ENCODE data around the gene CREG2.

DNA sequence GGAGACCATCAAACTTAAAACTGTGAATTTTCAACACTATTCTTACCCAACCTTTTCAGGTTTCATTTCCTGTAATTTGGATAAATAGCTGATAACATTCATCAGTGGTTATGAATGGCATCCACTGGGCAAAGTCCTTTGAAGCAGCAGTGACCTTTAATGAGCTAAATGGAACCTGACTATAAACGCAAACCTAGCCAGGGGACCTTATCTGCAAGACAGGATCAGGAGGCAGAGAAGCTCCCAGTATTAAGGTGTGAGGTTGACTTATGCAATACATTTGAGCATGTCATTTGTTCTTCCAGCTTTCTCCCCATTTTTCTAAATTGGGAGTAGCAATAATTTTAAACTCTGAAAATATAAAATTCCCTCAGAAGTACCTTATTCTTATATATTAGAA, 38.4 kb downstream of the CREG2 start:
- TF ChIP-seq, protein P1, sequence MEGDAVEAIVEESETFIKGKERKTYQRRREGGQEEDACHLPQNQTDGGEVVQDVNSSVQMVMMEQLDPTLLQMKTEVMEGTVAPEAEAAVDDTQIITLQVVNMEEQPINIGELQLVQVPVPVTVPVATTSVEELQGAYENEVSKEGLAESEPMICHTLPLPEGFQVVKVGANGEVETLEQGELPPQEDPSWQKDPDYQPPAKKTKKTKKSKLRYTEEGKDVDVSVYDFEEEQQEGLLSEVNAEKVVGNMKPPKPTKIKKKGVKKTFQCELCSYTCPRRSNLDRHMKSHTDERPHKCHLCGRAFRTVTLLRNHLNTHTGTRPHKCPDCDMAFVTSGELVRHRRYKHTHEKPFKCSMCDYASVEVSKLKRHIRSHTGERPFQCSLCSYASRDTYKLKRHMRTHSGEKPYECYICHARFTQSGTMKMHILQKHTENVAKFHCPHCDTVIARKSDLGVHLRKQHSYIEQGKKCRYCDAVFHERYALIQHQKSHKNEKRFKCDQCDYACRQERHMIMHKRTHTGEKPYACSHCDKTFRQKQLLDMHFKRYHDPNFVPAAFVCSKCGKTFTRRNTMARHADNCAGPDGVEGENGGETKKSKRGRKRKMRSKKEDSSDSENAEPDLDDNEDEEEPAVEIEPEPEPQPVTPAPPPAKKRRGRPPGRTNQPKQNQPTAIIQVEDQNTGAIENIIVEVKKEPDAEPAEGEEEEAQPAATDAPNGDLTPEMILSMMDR (IDR thresholded peaks at IDR 0.05), result no peak
- no peak for TF ChIP-seq POLR2A (IDR thresholded peaks at IDR 0.05)

Measured in lower leg skin (tissue), 3 donors.